ENCODE measurements around the gene CPM.

Gene CPM

GRCh38 chr12:68970951-68971350 lies 38.0 kb upstream of the CPM start:
- H3K27me3 ChIP-seq (ENCODE audit: insufficient read depth, poor library complexity, severe bottlenecking), result no peaks in the 10 kb centered on the region
- no peak for TF ChIP-seq POLR2AphosphoS5 (IDR thresholded peaks at IDR 0.05; ENCODE audit: low read depth)
- no peak for TF ChIP-seq GABPA (IDR thresholded peaks at IDR 0.05; ENCODE audit: low read depth)
- TF ChIP-seq CTCF (IDR thresholded peaks at IDR 0.05; ENCODE audit: insufficient read depth, low read length), result no peak
- no peak for TF ChIP-seq REST (IDR thresholded peaks at IDR 0.05; ENCODE audit: insufficient replicate concordance, low read depth)
- no peak for TF ChIP-seq SPI1 (IDR thresholded peaks at IDR 0.05; ENCODE audit: borderline replicate concordance, low read depth)
- H3K27ac ChIP-seq (replicated peaks), result no peak overlapping the region
- H3K4me3 ChIP-seq (replicated peaks; ENCODE audit: insufficient read depth, low read length), result no peak overlapping the region
- no peak for DNase-seq (ENCODE audit: low read depth in 1 of 2, low spot score in 1 of 2)

GRCh38 chr12:68970306-68970705 lies 37.3 kb upstream of the CPM start:
- H3K27me3 ChIP-seq (ENCODE audit: insufficient read depth, poor library complexity, severe bottlenecking), result no peaks in the 10 kb centered on the region
- H3K4me3 ChIP-seq (replicated peaks; ENCODE audit: insufficient read depth, low read length), result no peak overlapping the region
- no peak for TF ChIP-seq SPI1 (IDR thresholded peaks at IDR 0.05; ENCODE audit: borderline replicate concordance, low read depth)
- TF ChIP-seq POLR2AphosphoS5 (IDR thresholded peaks at IDR 0.05; ENCODE audit: low read depth), result no peak
- no peak for TF ChIP-seq GABPA (IDR thresholded peaks at IDR 0.05; ENCODE audit: low read depth)
- TF ChIP-seq REST (IDR thresholded peaks at IDR 0.05; ENCODE audit: insufficient replicate concordance, low read depth), result no peak
- no peak for TF ChIP-seq CTCF (IDR thresholded peaks at IDR 0.05; ENCODE audit: insufficient read depth, low read length)
- no peak overlapping the region for H3K27ac ChIP-seq (replicated peaks)
- DNase-seq (ENCODE audit: low read depth in 1 of 2, low spot score in 1 of 2), result no peak

- Histone ChIP-seq H3K27me3 (ENCODE audit: insufficient read depth, poor library complexity, severe bottlenecking) (no peaks in the 10 kb centered on the region), H3K4me3 (replicated peaks; ENCODE audit: insufficient read depth, low read length) (no peak overlapping the region), H3K27ac (replicated peaks) (no peak overlapping the region)
- no peak for DNase-seq (ENCODE audit: low read depth in 1 of 2, low spot score in 1 of 2)
- TF ChIP-seq GABPA (IDR thresholded peaks at IDR 0.05; ENCODE audit: low read depth) (no peak), CTCF (IDR thresholded peaks at IDR 0.05; ENCODE audit: insufficient read depth, low read length) (no peak), REST (IDR thresholded peaks at IDR 0.05; ENCODE audit: insufficient replicate concordance, low read depth) (no peak), SPI1 (IDR thresholded peaks at IDR 0.05; ENCODE audit: borderline replicate concordance, low read depth) (no peak), POLR2AphosphoS5 (IDR thresholded peaks at IDR 0.05; ENCODE audit: low read depth) (no peak)
Observed at GRCh38 chr12:68967046-68967445, 34.1 kb upstream of the CPM start.

All from HL-60 (cell line).